Inferior parietal cortex (tissue), 1 donor: Measurements from ENCODE around the gene PCGF6.

Source experiments
- DNase-seq: peaks from one replicate; pipeline ENCODE4 v3.0.0-alpha.2; 2016; ENCODE audit errors: extremely low spot score

Gene PCGF6

GRCh38 chr10:103257812-103258211 lies 93.1 kb downstream of the PCGF6 start:
- DNase-seq: no peak

- no peak for DNase-seq
These were observed 94.3 kb downstream of the PCGF6 start for GRCh38 chr10:103256613-103257012.

- no peak for DNase-seq
These were observed 96.2 kb downstream of the PCGF6 start for GRCh38 chr10:103254538-103255325.

GRCh38 chr10:103254113-103254512 lies 96.8 kb downstream of the PCGF6 start:
- no peak for DNase-seq
